ENCODE measurements around the gene NOC4L. TPM values are rescaled to one million over a fixed set of nuclear protein-coding genes. Genes with fewer than 3 reads are reported as not detected.

The NOC4L gene
- total RNA-seq, 1 experiment from 2014 or later: 36.5 TPM

- no peak overlapping the region for H3K18ac ChIP-seq (ENCODE audit: insufficient read length, low read depth, low read length)
- peaks cover 18% of the 10 kb centered on the region for H3K9me3 ChIP-seq (ENCODE audit: control insufficient read depth, low read depth, low read length)
- H4K91ac ChIP-seq (ENCODE audit: insufficient read length, low read depth, low read length): no peak overlapping the region
- H3K4ac ChIP-seq (ENCODE audit: low read depth, low read length): no peak overlapping the region
- H3K79me2 ChIP-seq (ENCODE audit: insufficient read depth, low read length): no peaks in the 10 kb centered on the region
- H3K79me1 ChIP-seq (ENCODE audit: insufficient read depth, low read depth, low read length, poor library complexity, severe bottlenecking): no peaks in the 10 kb centered on the region
- no peaks in the 10 kb centered on the region for H3K4me1 ChIP-seq (ENCODE audit: insufficient read depth, low read length)
- no peak overlapping the region for H2BK5ac ChIP-seq (ENCODE audit: insufficient read length, low read length)
- no peak overlapping the region for H3K4me3 Mint-ChIP-seq
- no peak overlapping the region for H2AK5ac ChIP-seq (ENCODE audit: insufficient read length, low read length)
- no peak overlapping the region for H2BK12ac ChIP-seq (ENCODE audit: insufficient read length, low read depth, low read length)
- no peak overlapping the region for H2BK120ac ChIP-seq (ENCODE audit: low read depth, low read length, poor library complexity, severe bottlenecking)
- H3K56ac ChIP-seq (ENCODE audit: insufficient read length, low read depth, low read length): no peak overlapping the region
- no peaks in the 10 kb centered on the region for H3K4me1 Mint-ChIP-seq
- H3K23me2 ChIP-seq (ENCODE audit: insufficient read length, low read depth, low read length, poor library complexity, severe bottlenecking): no peaks in the 10 kb centered on the region
- no peak overlapping the region for H2BK15ac ChIP-seq (ENCODE audit: low read depth, low read length)
- no peak overlapping the region for H4K8ac ChIP-seq (replicated peaks; ENCODE audit: insufficient read length, low read depth, low read length)
- H3K27me3 ChIP-seq (ENCODE audit: insufficient read depth, low read length): no peaks in the 10 kb centered on the region
- no peak overlapping the region for H3K9ac ChIP-seq (ENCODE audit: extremely low read depth, insufficient read length, low read length)
- no peak overlapping the region for H3K27ac ChIP-seq (ENCODE audit: insufficient read length, low read depth, low read length)
- no peak overlapping the region for H3K27ac Mint-ChIP-seq
- no peak for DNase-seq
- no peak for TF ChIP-seq CTCF (conservative IDR thresholded peaks at IDR 0.05)
- H3K4me2 ChIP-seq (ENCODE audit: insufficient read depth, insufficient read length, low read length): no peak overlapping the region
- 100% methylated on average over 1 of the region's 51 CpGs for WGBS (ENCODE audit: extremely low coverage, insufficient read length, low lambda C conversion rate)
- H3K14ac ChIP-seq (ENCODE audit: insufficient read depth, low read length): no peak overlapping the region
- no peaks in the 10 kb centered on the region for H4K20me1 ChIP-seq (ENCODE audit: control insufficient read depth, insufficient read depth, insufficient read length)
- H4K5ac ChIP-seq (ENCODE audit: insufficient read length, low read depth, low read length): no peak overlapping the region
- H2AFZ ChIP-seq (ENCODE audit: low read length): no peak overlapping the region
- no peak overlapping the region for H3K23ac ChIP-seq (ENCODE audit: insufficient read length, low read depth, low read length)
- no peak overlapping the region for H2BK20ac ChIP-seq (ENCODE audit: low read depth, low read length, poor library complexity, severe bottlenecking)
- H3T11ph ChIP-seq (ENCODE audit: low read length): no peak overlapping the region
- H3K36me3 Mint-ChIP-seq (ENCODE audit: insufficient read depth in 1 of 3, low read depth in 3 of 3): peaks cover 0 to 4% (median 2%) of the 10 kb centered on the region in 3 experiments; a peak in 2 of 7 replicates
- H3K9me3 Mint-ChIP-seq: no peaks in the 10 kb centered on the region
- H3K27me3 Mint-ChIP-seq (ENCODE audit: low read depth): peaks cover 5% of the 10 kb centered on the region
These were observed 10.9 kb downstream of the NOC4L start for GRCh38 chr12:132154941-132155770.
